Neural cell (in vitro differentiated cells): Measurements from ENCODE around the gene ITPR2. TPM values are rescaled to one million over a fixed set of nuclear protein-coding genes. Genes with fewer than 3 reads are reported as not detected.

Experiments used
- H2AFZ ChIP-seq: fragments of 200-600, 300-800 bp; sonication (generic), shearing (Covaris generic); 2 replicates; pipeline ENCODE4 v1.6.0; 2014; ENCODE audit warnings: low read depth, mild to moderate bottlenecking, antibody characterized with exemption, low read length, moderate library complexity
- H3F3A ChIP-seq: fragments of 200-600 bp; shearing (Covaris generic); 2 replicates; pipeline ENCODE4 v1.6.1; 2016; ENCODE audit warnings: mild to moderate bottlenecking, moderate library complexity, mixed read lengths, antibody characterized with exemption, low read length; ENCODE audit not compliant: insufficient read depth, poor library complexity, severe bottlenecking
- H3K27ac ChIP-seq: fragments of 200-600, 300-800 bp; sonication (generic), shearing (Covaris generic); 2 replicates; pipeline ENCODE4 v1.5.1; 2014; ENCODE audit warnings: mild to moderate bottlenecking, low read length, moderate library complexity
- H3K27me3 ChIP-seq: fragments of 300-800, 200-600 bp; sonication (generic), shearing (Covaris generic); 2 replicates; pipeline ENCODE4 v1.6.0; 2014; ENCODE audit warnings: mild to moderate bottlenecking, low read depth, low read length, moderate library complexity; ENCODE audit not compliant: insufficient read depth
- H3K36me3 ChIP-seq: fragments of 300-800, 200-600 bp; sonication (generic), shearing (Covaris generic); 2 replicates; pipeline ENCODE4 v1.5.1; 2014; ENCODE audit warnings: mild to moderate bottlenecking, antibody characterized with exemption, low read length, moderate library complexity; ENCODE audit not compliant: insufficient read depth
- H3K4me2 ChIP-seq: fragments of 300-800, 200-600 bp; sonication (generic), shearing (Covaris generic); 2 replicates; pipeline ENCODE4 v1.6.0; 2014; ENCODE audit warnings: mild to moderate bottlenecking, low read length
- H3K4me3 ChIP-seq: fragments of 300-800, 200-600 bp; sonication (generic), shearing (Covaris generic); 2 replicates; pipeline ENCODE4 v1.5.1; 2014; ENCODE audit warnings: mild to moderate bottlenecking, low read length, moderate library complexity
- H3K79me2 ChIP-seq: fragments of 200-600 bp; shearing (Covaris generic); replicated peaks from 2 replicates; pipeline ENCODE4 v1.6.0; 2014; ENCODE audit warnings: mild to moderate bottlenecking, low read length, moderate library complexity; ENCODE audit not compliant: insufficient read depth
- H3K9ac ChIP-seq: fragments of 300-800, 200-600 bp; sonication (generic), shearing (Covaris generic); 2 replicates; pipeline ENCODE4 v1.6.1; 2016; ENCODE audit warnings: mild to moderate bottlenecking, low read length, mixed read lengths
- H3K9me2 ChIP-seq: fragments of 200-600 bp; shearing (Covaris generic); 2 replicates; pipeline ENCODE4 v1.6.1; 2016; ENCODE audit warnings: mild to moderate bottlenecking, low read length, mixed read lengths; ENCODE audit not compliant: insufficient read depth
- H3K9me3 ChIP-seq: fragments of 200-600, 300-800 bp; sonication (generic), shearing (Covaris generic); 2 replicates; pipeline ENCODE4 v1.6.1; 2016; ENCODE audit warnings: mild to moderate bottlenecking, mixed run types, low read length, moderate library complexity, mixed read lengths
- H4K20me1 ChIP-seq: fragments of 200-600 bp; shearing (Covaris generic); 2 replicates; pipeline ENCODE4 v1.6.1; 2016; ENCODE audit warnings: mild to moderate bottlenecking, mixed run types; ENCODE audit not compliant: insufficient read depth
- CTCF ChIP-seq: fragments of 450-650 bp; IDR thresholded peaks from 2 replicates; pipeline ENCODE4 v1.5.1; 2014; ENCODE audit warnings: antibody characterized with exemption, mild to moderate bottlenecking, moderate library complexity; ENCODE audit not compliant: poor library complexity, severe bottlenecking
- EP300 ChIP-seq: fragments of 450-650 bp; conservative IDR thresholded peaks from 2 replicates; pipeline ENCODE4 v1.6.1; 2014; ENCODE audit warnings: antibody characterized with exemption, mild to moderate bottlenecking, moderate library complexity; ENCODE audit not compliant: poor library complexity, severe bottlenecking
- EZH2 ChIP-seq: fragments of 200-600, 300-800 bp; shearing (Covaris generic), sonication (generic); IDR thresholded peaks from 2 replicates; pipeline ENCODE4 v1.6.1; 2014; ENCODE audit warnings: antibody characterized with exemption, low read length, borderline replicate concordance, mild to moderate bottlenecking; ENCODE audit not compliant: insufficient read depth, poor library complexity, severe bottlenecking
- MXI1 ChIP-seq: fragments of 450-650 bp; conservative IDR thresholded peaks from 2 replicates; pipeline ENCODE4 v1.6.1; 2014; ENCODE audit warnings: antibody characterized with exemption, mild to moderate bottlenecking; ENCODE audit not compliant: poor library complexity, severe bottlenecking
- POLR2AphosphoS5 ChIP-seq: IDR thresholded peaks from 2 replicates; pipeline ENCODE4 v1.6.1; 2012
- RAD21 ChIP-seq: fragments of 450-650 bp; conservative IDR thresholded peaks from 2 replicates; pipeline ENCODE4 v1.6.1; 2014; ENCODE audit warnings: antibody characterized with exemption, mild to moderate bottlenecking, moderate library complexity
- SMC3 ChIP-seq: fragments of 450-650 bp; conservative IDR thresholded peaks from 2 replicates; pipeline ENCODE4 v1.6.1; 2014; ENCODE audit warnings: antibody characterized with exemption, mild to moderate bottlenecking, moderate library complexity; ENCODE audit not compliant: poor library complexity
- TAF1 ChIP-seq: IDR thresholded peaks from 2 replicates; pipeline ENCODE4 v1.6.1; 2012; ENCODE audit warnings: low read depth
- polyA plus RNA-seq: library from polyadenylated mRNA; depleted of rRNA; stranded (reverse); fragments of >200 nt; gene quantifications from 2 replicates; pipeline ENCODE4 v1.2.3, GENCODE V29; 2014
- TF ChIP-seq, protein P1 (sequence below): IDR thresholded peaks from 2 replicates; pipeline ENCODE4 v1.6.1; 2012; ENCODE audit warnings: borderline replicate concordance

ITPR2 gene
- polyA plus RNA-seq, 1 donor from 2014 or later: 2.0 TPM

- no peaks in the 10 kb centered on the region for H3K79me2 ChIP-seq
- no peak overlapping the region for H3K4me2 ChIP-seq
- TF ChIP-seq EZH2 (no peak), EP300 (no peak), TAF1 (no peak), RAD21 (no peak), SMC3 (no peak), MXI1 (no peak), CTCF (no peak)
- TF ChIP-seq, protein P1, sequence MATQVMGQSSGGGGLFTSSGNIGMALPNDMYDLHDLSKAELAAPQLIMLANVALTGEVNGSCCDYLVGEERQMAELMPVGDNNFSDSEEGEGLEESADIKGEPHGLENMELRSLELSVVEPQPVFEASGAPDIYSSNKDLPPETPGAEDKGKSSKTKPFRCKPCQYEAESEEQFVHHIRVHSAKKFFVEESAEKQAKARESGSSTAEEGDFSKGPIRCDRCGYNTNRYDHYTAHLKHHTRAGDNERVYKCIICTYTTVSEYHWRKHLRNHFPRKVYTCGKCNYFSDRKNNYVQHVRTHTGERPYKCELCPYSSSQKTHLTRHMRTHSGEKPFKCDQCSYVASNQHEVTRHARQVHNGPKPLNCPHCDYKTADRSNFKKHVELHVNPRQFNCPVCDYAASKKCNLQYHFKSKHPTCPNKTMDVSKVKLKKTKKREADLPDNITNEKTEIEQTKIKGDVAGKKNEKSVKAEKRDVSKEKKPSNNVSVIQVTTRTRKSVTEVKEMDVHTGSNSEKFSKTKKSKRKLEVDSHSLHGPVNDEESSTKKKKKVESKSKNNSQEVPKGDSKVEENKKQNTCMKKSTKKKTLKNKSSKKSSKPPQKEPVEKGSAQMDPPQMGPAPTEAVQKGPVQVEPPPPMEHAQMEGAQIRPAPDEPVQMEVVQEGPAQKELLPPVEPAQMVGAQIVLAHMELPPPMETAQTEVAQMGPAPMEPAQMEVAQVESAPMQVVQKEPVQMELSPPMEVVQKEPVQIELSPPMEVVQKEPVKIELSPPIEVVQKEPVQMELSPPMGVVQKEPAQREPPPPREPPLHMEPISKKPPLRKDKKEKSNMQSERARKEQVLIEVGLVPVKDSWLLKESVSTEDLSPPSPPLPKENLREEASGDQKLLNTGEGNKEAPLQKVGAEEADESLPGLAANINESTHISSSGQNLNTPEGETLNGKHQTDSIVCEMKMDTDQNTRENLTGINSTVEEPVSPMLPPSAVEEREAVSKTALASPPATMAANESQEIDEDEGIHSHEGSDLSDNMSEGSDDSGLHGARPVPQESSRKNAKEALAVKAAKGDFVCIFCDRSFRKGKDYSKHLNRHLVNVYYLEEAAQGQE: no peak
- H3K9me3 ChIP-seq: no peaks in the 10 kb centered on the region
- H3F3A ChIP-seq: no peaks in the 10 kb centered on the region
- H3K4me3 ChIP-seq: no peak overlapping the region
- H3K9me2 ChIP-seq: no peaks in the 10 kb centered on the region
- no peak overlapping the region for H3K9ac ChIP-seq
- H4K20me1 ChIP-seq: no peaks in the 10 kb centered on the region
- H3K27me3 ChIP-seq: no peaks in the 10 kb centered on the region
- H3K36me3 ChIP-seq: no peaks in the 10 kb centered on the region
- no peak overlapping the region for H3K27ac ChIP-seq
- no peak overlapping the region for H2AFZ ChIP-seq
These were observed 416.4 kb downstream of the ITPR2 start for GRCh38 chr12:26416550-26416949.

DNA sequence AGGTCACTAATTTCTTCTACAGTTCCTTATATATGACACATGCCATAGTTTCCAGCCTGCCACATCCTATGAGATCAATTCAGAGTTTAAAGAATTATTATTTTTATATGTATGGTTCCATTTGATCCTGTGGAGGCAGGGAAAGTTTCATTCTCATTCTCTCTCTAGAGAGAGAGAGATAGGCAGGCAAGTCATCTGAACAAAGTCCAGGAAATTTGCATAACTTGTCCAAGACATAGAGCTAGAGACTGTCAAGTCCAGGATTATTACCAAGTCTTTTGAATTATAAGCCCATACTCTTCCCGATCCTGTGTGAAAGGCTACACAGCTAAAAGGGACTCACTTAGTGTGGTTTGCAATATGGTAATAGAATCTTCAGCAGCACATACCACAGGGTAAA is 422.3 kb downstream of the ITPR2 start:
- Histone ChIP-seq H3K9ac (no peak overlapping the region), H3K9me2 (no peaks in the 10 kb centered on the region), H2AFZ (no peak overlapping the region), H4K20me1 (no peaks in the 10 kb centered on the region), H3K27me3 (no peaks in the 10 kb centered on the region), H3K4me3 (no peak overlapping the region), H3K79me2 (no peaks in the 10 kb centered on the region), H3K36me3 (no peaks in the 10 kb centered on the region), H3K4me2 (no peak overlapping the region), H3K9me3 (no peaks in the 10 kb centered on the region), H3K27ac (no peak overlapping the region), H3F3A (no peaks in the 10 kb centered on the region)
- TF ChIP-seq MXI1 (no peak), TAF1 (no peak), EZH2 (no peak), EP300 (no peak), CTCF (no peak), RAD21 (no peak), POLR2AphosphoS5 (no peak), SMC3 (no peak)
- TF ChIP-seq, protein P1: no peak
